BLaER1 treated with 17β-estradiol and CSF1 and Interleukin-3, amounts not matched to agents 10 nM and 100 nM (cell line): ENCODE measurements around the gene TMEM50A.
A peak's percentile ranks its signal among the peaks of the same experiment; 100 is the strongest.

Experiments
- H3K27ac ChIP-seq, 11 experiments: shearing (Covaris generic); formaldehyde crosslinking; 2 replicates each; pipeline ENCODE4 v1.8.1; 2022
- H3K27me3 ChIP-seq, 11 experiments: shearing (Covaris generic); formaldehyde crosslinking; 2 replicates each; pipeline ENCODE4 v1.8.1; 2022
- H3K36me3 ChIP-seq, 11 experiments: shearing (Covaris generic); formaldehyde crosslinking; 2 replicates each; pipeline ENCODE4 v1.8.1; 2022
- H3K4me1 ChIP-seq, 10 experiments: shearing (Covaris generic); formaldehyde crosslinking; 2 replicates each; pipeline ENCODE4 v1.8.1; 2022
- H3K4me2 ChIP-seq, 11 experiments: shearing (Covaris generic); formaldehyde crosslinking; 2 replicates each; pipeline ENCODE4 v1.8.1; 2022
- H3K4me3 ChIP-seq, 10 experiments: shearing (Covaris generic); formaldehyde crosslinking; 2 replicates each; pipeline ENCODE4 v1.8.1; 2022
- H3K9ac ChIP-seq, 11 experiments: shearing (Covaris generic); formaldehyde crosslinking; 2 replicates each; pipeline ENCODE4 v1.8.1; 2022
- H3K9me3 ChIP-seq, 11 experiments: shearing (Covaris generic); formaldehyde crosslinking; replicated peaks in 1 of 11; 2 replicates each; pipeline ENCODE4 v1.8.1; 2022
- H4K20me1 ChIP-seq, 11 experiments: shearing (Covaris generic); formaldehyde crosslinking; 2 replicates each; pipeline ENCODE4 v1.8.1; 2022
- Cebpa-rat ChIP-seq, 11 experiments: shearing (Covaris generic); IDR thresholded peaks; 2 replicates each; pipeline ENCODE4 v1.8.1; 2022

The TMEM50A gene

GRCh38 chr1:25338986-25339385 is 852 bp downstream of the TMEM50A start:
- Histone ChIP-seq H3K36me3 (peaks cover 14 to 37% (median 25%) of the 10 kb centered on the region in 11 experiments), H3K27ac (peak overlapping the region; percentile 83 to 99 (median 91); a peak in 21 of 22 replicates), H4K20me1 (peaks cover 45 to 58% (median 54%) of the 10 kb centered on the region in 11 experiments; a peak in 21 of 22 replicates), H3K9me3 (no peaks in the 10 kb centered on the region), H3K27me3 (no peaks in the 10 kb centered on the region), H3K4me3 (peak overlapping the region; percentile 81 to 100 (median 96)), H3K4me1 (peaks cover 11 to 28% (median 22%) of the 10 kb centered on the region in 10 experiments), H3K4me2 (peak overlapping the region; percentile 77 to 98 (median 88)), H3K9ac (peak overlapping the region; percentile 86 to 99 (median 94))
- no peak for TF ChIP-seq Cebpa-rat (IDR thresholded peaks at IDR 0.05)

DNA sequence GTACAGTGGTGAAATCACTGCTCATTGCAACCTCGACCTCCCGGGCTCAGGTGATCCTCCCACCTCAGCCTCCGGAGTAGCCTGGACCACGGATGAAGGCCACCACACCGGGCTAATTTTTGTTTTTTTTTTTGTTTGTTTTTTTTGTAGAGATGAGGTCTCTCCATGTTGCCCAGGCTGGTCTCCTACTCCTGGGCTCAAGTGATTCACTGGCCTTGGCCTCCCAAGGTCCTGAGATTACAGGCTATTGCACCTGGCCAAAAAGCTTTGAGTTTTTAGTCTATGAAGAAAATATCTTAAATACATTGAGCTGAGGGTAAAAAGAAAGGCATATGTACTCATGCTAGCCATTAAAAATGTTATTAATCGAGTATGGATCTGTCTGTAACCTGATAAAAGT is 3.6 kb downstream of the TMEM50A start:
- no peaks in the 10 kb centered on the region for H3K9me3 ChIP-seq
- H3K27me3 ChIP-seq = no peaks in the 10 kb centered on the region
- no peak overlapping the region for H3K4me3 ChIP-seq
- H3K4me2 ChIP-seq = peak overlapping the region in 3 of 11 experiments; percentile 3 to 98 (median 91); a peak in 2 of 22 replicates
- no peak overlapping the region; a peak in 1 of 22 replicates for H3K9ac ChIP-seq
- no peak overlapping the region for H3K27ac ChIP-seq
- peaks cover 41 to 65% (median 52%) of the 10 kb centered on the region in 11 experiments for H3K36me3 ChIP-seq
- no peak for TF ChIP-seq Cebpa-rat (IDR thresholded peaks at IDR 0.05)
- H4K20me1 ChIP-seq = peaks cover 50 to 84% (median 71%) of the 10 kb centered on the region in 11 experiments; a peak in 21 of 22 replicates
- peaks cover 11 to 28% (median 22%) of the 10 kb centered on the region in 10 experiments for H3K4me1 ChIP-seq

DNA sequence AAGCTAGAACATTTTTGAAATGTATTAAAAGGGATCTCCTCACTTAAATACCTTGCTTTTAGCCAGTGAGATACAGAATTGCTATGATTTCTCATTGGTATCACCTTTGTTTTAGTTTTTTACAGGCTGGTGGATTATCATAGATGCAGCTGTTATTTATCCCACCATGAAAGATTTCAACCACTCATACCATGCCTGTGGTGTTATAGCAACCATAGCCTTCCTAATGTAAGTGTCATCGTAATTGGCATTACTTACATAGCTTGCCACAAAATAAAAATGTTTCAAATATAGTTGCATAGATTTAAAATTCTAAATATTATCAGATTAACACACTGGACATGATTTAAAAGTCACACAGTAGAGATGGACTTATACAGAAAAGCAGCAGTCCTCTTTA is 4.7 kb downstream of the TMEM50A start:
- no peak for TF ChIP-seq Cebpa-rat (IDR thresholded peaks at IDR 0.05)
- no peaks in the 10 kb centered on the region for H3K9me3 ChIP-seq
- H4K20me1 ChIP-seq = peaks cover 58 to 94% (median 80%) of the 10 kb centered on the region in 11 experiments; a peak in 21 of 22 replicates
- peaks cover 52 to 76% (median 62%) of the 10 kb centered on the region in 11 experiments for H3K36me3 ChIP-seq
- no peak overlapping the region for H3K4me3 ChIP-seq
- no peak overlapping the region for H3K4me2 ChIP-seq
- H3K27ac ChIP-seq = no peak overlapping the region
- H3K4me1 ChIP-seq = peaks cover 11 to 28% (median 22%) of the 10 kb centered on the region in 10 experiments
- H3K27me3 ChIP-seq = no peaks in the 10 kb centered on the region
- no peak overlapping the region for H3K9ac ChIP-seq

GRCh38 chr1:25343872-25344271 is 5.7 kb downstream of the TMEM50A start:
- Histone ChIP-seq H3K4me2 (no peak overlapping the region), H4K20me1 (peaks cover 54 to 99% (median 87%) of the 10 kb centered on the region in 11 experiments; a peak in 21 of 22 replicates), H3K9me3 (no peaks in the 10 kb centered on the region), H3K4me3 (no peak overlapping the region), H3K36me3 (peaks cover 62 to 86% (median 71%) of the 10 kb centered on the region in 11 experiments), H3K27ac (no peak overlapping the region), H3K27me3 (no peaks in the 10 kb centered on the region), H3K9ac (no peak overlapping the region), H3K4me1 (peaks cover 11 to 28% (median 22%) of the 10 kb centered on the region in 10 experiments)
- TF ChIP-seq Cebpa-rat (IDR thresholded peaks at IDR 0.05) = no peak

- Histone ChIP-seq H3K4me3 (no peak overlapping the region), H3K27ac (no peak overlapping the region), H3K4me2 (no peak overlapping the region), H3K9ac (no peak overlapping the region), H4K20me1 (peaks cover 22 to 99% (median 68%) of the 10 kb centered on the region in 11 experiments; a peak in 20 of 22 replicates), H3K36me3 (peaks cover 88 to 100% (median 97%) of the 10 kb centered on the region in 11 experiments), H3K27me3 (no peaks in the 10 kb centered on the region), H3K9me3 (no peaks in the 10 kb centered on the region), H3K4me1 (no peaks in the 10 kb centered on the region)
- no peak for TF ChIP-seq Cebpa-rat (IDR thresholded peaks at IDR 0.05)
Measured at GRCh38 chr1:25347556-25347955, 9.4 kb downstream of the TMEM50A start.

- Histone ChIP-seq H3K9me3 (no peaks in the 10 kb centered on the region), H3K4me2 (no peak overlapping the region), H4K20me1 (peaks cover 17 to 92% (median 48%) of the 10 kb centered on the region in 11 experiments; a peak in 19 of 22 replicates), H3K9ac (no peak overlapping the region), H3K4me1 (no peaks in the 10 kb centered on the region), H3K36me3 (peaks cover 86 to 100% (median 98%) of the 10 kb centered on the region in 11 experiments), H3K4me3 (no peak overlapping the region), H3K27ac (no peak overlapping the region), H3K27me3 (no peaks in the 10 kb centered on the region)
- no peak for TF ChIP-seq Cebpa-rat (IDR thresholded peaks at IDR 0.05)
Measured at GRCh38 chr1:25349606-25350005, 11.5 kb downstream of the TMEM50A start.

GRCh38 chr1:25355841-25356395 is 17.8 kb downstream of the TMEM50A start:
- no peaks in the 10 kb centered on the region for H3K27me3 ChIP-seq
- no peak overlapping the region for H3K4me2 ChIP-seq
- no peak for TF ChIP-seq Cebpa-rat (IDR thresholded peaks at IDR 0.05)
- H3K27ac ChIP-seq = no peak overlapping the region
- H4K20me1 ChIP-seq = peaks cover 4 to 58% (median 22%) of the 10 kb centered on the region in 11 experiments; a peak in 18 of 22 replicates
- H3K4me1 ChIP-seq = no peaks in the 10 kb centered on the region; a peak in 2 of 20 replicates
- H3K9ac ChIP-seq = no peak overlapping the region
- no peaks in the 10 kb centered on the region for H3K9me3 ChIP-seq
- no peak overlapping the region for H3K4me3 ChIP-seq
- H3K36me3 ChIP-seq = peaks cover 91 to 100% (median 98%) of the 10 kb centered on the region in 11 experiments

DNA sequence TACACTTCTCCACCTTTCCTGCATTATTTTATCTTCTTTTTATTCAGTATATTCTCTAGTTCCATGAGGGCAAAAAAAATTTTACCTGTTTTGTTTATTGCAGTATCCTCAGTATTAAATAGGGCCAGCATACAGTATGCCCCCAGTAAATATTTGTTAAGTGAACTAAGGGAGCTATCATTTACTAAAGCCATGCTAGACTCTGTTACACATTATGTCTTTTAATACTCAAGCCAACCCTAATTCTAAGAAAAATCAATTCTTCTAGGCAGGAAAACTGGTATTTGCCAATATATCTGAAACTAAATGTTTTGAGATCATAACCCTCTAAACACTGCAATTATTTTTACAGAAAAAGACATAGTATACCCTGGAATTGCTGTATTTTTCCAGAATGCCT is 18.3 kb downstream of the TMEM50A start:
- H3K9me3 ChIP-seq = no peaks in the 10 kb centered on the region
- H3K9ac ChIP-seq = no peak overlapping the region
- no peak overlapping the region for H3K4me2 ChIP-seq
- H4K20me1 ChIP-seq = peaks cover 4 to 53% (median 18%) of the 10 kb centered on the region in 11 experiments; a peak in 18 of 22 replicates
- no peak overlapping the region for H3K4me3 ChIP-seq
- H3K4me1 ChIP-seq = peaks cover 0 to 3% (median 0%) of the 10 kb centered on the region in 10 experiments; a peak in 3 of 20 replicates
- TF ChIP-seq Cebpa-rat (IDR thresholded peaks at IDR 0.05) = no peak
- H3K27me3 ChIP-seq = no peaks in the 10 kb centered on the region
- peaks cover 93 to 100% (median 99%) of the 10 kb centered on the region in 11 experiments for H3K36me3 ChIP-seq
- no peak overlapping the region for H3K27ac ChIP-seq

- peaks cover 4 to 49% (median 14%) of the 10 kb centered on the region in 11 experiments; a peak in 18 of 22 replicates for H4K20me1 ChIP-seq
- no peak overlapping the region for H3K9ac ChIP-seq
- no peak overlapping the region for H3K4me3 ChIP-seq
- H3K36me3 ChIP-seq = peaks cover 93 to 100% (median 99%) of the 10 kb centered on the region in 11 experiments
- TF ChIP-seq Cebpa-rat (IDR thresholded peaks at IDR 0.05) = no peak
- no peak overlapping the region for H3K27ac ChIP-seq
- H3K27me3 ChIP-seq = no peaks in the 10 kb centered on the region
- H3K9me3 ChIP-seq = no peaks in the 10 kb centered on the region
- H3K4me1 ChIP-seq = peaks cover 0 to 4% (median 0%) of the 10 kb centered on the region in 10 experiments; a peak in 4 of 20 replicates
- H3K4me2 ChIP-seq = no peak overlapping the region
Measured at GRCh38 chr1:25356848-25357247, 18.7 kb downstream of the TMEM50A start.
